ENCODE measurements around the gene STAC2.

Gene STAC2

DNA sequence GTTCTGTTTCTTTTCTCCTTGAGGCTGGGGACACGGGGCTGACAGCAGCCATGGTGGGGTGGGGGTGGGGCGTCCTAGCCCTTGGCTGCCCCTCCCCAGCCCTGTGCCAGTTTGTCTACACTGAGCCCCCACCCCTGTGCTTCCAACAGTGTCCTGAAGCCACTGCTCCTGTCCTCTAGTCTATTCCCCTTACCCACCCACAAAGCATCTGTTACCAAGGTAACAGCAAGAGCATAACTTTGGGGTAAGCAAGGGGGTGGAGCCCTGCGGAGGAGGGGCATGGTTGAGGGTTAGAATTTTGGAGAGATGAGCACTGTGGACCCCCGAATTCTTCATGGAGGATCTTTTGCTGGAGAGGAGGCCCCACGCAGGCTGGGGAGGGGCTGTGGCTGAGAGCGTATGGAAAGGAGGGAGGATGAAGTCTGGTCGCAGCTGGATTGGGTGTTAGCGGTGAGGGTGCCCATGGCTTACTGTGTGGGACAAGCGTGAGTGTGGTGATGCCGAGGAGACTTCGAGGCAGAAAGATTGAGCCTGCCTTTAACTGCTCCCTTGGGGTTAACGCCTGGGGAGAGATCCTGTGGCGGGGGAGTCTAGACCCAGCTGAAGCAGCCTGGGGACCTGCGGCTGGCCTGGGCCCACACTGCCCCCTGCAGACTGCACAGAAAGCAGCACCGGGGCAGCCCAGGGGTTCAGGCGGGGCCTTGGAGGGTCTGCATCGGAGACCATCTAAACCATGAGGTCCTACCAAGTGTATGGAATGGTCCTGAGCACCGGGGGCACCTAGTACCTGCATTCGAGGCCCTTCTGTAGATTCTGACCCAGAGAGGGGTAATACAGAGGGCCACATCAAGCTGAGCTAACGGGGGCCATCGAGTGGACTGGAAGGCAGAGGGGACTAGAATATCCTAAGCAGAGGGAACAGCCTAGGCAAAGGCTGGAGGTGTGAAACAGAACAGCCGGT, 6.1 kb upstream of the STAC2 start:
- DNase-seq (ENCODE audit: low read depth) = no peak

DNA sequence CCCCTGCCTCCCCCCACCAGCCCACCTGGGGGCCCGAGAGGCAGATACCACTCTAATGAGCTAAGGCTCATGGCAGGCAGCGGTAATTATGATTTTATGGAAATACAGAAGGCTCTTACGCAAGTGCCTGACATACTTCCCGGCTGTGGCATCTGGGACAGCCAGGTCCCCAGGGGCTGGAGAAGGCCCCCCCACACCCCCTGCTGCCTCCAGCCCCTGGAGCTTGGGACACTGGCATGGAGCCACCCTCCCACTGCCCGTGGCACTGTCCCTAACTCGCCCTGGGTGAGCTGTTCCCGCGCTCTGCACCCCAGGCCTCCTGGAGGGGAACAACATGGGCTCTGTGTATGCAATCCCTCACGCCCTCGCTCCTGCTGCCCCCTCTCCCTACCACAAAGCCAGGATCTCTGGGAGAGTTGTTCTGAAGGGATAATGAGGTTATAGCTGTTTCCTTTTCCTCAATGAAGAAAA, 5.4 kb upstream of the STAC2 start:
- no peak for DNase-seq (ENCODE audit: low read depth)

DNA sequence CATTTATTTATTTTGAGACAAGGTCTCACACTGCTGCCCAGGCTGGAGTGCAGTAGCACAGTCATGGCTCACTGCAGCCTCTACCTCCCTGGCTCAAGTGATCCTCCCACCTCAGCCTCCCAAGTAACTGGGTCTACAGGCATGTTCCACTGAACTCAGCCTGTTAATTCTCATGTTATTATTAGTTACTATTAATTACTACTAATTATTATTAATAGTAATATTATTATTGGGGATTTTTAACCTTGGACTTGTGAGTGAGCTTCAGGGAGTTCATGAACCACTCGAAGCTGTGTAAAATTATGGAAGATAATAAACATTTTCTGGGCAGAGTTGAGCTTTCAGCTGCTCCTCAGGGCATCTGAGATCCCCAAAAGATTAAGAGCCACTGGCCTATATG, 4.6 kb upstream of the STAC2 start:
- no peak for DNase-seq (ENCODE audit: low read depth)

DNA sequence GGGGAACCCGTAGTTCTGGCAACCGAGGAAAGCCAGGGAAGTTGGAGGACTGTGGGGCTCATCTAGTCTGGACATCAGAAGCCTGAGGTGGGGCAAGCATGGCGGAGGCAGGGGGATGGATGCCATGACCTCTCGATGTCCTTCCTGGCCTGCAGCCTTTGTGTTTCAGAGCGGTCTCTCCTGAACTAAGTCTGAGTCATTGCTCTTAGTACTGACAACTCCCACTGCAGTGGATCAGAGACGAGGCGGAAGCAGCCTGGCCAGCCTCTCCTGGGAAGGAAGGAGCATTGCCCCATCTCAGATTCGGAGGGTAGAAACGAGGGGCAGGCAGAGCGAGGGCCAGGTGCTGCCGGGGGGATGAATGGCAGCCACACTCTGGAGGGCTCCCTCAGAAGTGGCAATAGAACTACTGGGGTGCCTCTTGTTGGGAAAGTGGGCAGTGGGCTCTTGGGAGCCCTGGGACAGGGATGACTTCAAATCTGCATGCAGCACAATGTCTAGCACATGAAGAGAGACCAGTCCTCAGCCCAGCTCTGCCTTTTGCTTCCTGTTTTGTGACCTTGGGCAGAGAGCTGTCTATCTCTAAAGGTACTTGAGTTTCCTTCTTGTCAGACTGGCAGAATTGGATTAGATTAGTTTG, 3.6 kb upstream of the STAC2 start:
- DNase-seq (ENCODE audit: low read depth) = no peak

DNA sequence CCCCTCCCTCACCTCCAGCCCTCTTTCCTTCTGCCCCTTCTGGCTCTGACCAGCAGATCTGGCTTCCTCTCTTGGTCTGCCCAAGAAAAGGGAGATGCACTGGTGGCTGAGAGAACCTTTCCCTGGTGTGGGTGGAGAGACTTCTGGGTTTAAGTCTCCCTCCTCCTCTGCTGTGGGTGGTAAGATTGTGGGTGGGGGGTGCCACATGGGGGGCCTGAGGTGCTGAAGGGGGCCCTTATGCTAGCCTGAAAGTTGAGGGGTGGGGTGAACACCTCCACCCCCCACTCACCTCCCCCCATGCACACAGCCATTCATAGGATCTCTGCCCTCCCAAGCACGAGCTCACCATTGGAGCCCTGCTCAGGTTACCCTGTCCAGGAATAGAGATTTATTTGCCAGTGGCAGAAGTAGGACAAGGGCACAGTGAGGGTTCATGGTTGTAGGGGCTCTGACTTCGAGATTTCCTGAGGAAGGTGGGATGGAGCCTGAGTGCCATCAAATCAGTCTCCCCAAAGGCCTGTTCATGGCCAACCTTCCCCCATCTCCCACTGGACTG, 1.7 kb upstream of the STAC2 start:
- DNase-seq (ENCODE audit: low read depth) = no peak

DNA sequence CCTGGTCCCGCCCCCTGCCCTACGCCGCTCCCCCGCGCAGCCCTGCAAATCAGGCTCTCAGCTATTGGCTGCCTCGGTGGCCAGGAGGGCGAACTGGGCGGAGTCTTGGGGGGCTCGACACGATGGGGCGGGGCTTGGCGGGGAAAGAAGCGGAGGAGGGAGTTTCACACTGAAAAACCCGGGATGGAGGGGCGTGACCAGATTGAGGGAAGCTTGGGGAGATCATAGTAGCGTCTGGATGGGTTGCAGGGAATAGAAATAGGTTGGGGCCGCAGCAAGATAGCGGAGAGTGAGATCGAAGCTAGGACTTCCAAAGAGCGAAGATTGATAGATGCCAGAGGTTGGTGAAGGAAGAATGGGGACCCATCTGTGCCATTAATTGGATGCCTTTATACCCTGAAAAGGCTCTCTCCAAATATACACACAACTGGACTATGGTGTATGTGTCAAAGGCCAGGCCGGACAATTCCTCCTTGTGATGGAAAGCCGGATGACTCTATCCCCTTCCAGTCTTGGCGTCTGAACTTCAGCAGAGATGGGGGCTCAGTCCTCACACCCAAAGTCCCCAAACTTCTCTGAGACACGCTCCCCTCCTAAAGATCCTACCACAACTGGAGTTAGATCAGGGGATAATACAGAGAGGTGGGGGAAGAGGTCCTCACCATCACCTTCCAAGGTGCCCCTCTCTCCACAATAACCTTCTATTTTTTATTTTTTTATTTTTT, 376 bp upstream of the STAC2 start:
- DNase-seq (ENCODE audit: low read depth) = no peak

DNA sequence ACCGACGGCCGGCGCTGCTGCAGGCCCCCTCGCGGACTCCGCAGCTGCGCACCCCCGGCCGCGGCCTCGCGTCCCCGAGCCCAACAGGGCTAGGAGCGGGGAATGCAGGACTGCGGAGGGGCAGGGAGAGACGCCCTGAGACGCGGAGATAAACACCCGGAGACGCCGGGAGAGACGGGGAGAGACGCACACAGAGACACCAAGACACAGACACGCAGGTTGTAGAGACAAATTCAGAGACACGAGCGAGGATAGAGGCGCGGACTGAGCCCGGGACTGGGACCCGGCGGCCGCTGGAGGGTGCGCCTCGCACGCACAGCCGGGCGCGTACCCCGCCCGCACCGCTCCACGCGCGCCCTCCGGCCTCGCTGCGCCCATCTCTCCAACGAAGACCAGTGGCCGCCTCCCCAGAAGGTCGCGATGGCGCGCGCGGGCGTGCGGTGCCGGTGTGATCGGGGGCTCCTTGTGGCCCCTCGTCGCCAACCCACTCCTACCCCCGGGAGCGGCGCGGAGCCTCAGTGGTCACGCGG, 902 bp downstream of the STAC2 start:
- DNase-seq (ENCODE audit: low read depth) = no peak

DNA sequence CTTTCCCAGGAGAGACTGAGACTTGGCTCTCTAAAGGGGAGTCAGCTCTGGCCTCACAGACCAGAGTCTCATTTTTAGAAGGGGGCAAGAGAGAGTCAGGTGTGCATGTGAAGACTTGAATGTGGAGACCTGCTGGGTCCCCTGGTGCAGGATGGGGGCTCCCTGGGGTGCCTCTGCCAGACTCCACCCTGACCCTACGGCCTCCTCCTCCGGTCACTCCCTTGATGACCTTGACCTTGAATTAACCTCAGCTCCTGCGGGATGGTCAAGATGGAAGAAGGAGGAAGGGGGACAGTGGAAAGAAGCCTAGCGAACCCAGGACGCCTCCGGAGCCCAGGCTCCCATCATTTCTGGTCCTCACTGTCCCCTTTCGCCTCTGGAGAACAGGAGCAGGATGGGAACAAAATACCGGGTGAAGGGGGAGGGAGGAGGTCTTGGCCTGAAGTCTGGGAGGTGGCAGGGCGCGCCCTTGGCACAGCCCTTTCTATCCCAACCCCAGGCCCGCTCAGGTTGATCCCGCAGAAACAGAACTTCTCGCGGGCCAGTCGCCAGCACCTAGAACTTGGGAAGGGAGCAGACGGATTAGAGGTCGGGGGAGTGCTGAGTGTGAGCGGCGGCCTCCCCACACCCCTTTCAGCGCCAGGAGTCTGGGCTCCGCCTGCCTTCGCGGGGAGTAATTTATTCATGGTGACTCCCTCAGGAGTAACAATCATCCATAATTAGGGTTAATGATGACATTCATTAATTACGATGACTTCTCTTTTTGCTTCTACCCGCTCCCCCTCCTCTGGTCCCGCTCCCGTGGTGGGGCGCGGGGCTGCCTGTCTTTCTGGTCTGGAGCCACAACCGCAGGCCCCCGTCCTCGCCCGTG, 1.6 kb downstream of the STAC2 start:
- DNase-seq (ENCODE audit: low read depth) = no peak

DNA sequence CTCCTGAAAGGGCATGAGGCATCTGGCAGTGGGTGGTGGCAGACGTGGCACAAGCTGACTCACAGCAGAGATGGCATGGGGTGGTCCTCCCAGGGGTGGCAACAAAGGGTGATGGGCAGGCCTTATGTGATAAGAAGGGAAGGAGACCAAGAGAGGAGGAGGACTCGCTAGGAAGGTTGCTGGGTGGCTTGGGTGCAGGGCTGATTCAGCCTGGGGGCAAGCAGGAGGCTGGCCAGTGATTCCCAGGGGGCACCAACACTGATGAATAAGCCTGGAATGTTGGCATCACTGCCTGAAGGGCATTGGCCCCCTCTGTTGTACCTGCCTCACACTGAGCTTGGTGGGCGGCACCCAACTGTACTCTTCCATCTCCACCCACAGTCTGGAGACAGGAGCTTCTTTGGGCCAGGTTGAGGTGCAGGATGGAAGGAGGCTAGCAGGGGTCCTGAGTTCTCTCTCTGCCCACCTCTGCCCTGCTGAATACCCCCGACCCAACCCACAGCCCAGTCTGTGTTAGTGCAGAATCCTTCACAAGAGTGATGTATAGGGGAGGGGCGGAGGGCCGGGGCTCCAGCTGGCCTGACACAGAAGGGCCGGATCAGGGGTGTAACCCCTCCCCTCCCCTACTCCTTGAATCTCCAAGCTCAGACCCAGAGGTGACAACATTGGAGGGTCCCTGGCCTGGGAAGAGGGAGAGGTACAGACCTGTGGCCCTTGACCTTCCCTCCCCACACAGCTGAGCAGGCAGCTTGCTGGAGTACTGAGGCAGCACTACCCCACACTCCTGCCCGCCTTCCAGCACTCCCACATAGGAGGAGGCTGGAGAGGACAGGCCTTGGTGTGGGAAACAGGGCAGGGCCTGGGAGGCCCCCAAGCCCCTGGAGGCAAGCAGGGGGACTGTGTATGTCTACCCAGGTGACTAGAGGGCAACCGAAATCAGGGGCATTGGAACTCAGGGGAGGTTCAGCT, 2.6 kb downstream of the STAC2 start:
- no peak for DNase-seq (ENCODE audit: low read depth)

DNA sequence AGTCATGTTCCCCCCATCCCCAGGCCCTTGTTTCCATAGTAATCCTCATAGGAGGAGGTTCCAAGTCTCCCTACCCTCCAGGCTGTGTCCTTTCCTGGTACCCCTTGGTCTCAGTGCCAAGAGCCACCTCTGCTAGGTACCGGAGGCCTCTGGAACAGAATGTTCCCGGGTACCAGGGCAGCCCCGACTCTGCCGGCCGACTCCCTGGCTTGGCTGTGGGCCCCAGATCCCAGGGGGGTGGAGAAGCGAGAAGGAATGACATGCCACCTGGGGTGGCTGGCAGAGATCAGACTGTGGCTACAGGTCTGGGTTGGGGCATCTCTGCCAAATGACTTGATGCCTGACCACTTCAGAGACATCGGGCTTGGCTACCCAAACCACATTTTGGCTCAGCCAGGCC, 3.6 kb downstream of the STAC2 start:
- DNase-seq (ENCODE audit: low read depth) = no peak

DNA sequence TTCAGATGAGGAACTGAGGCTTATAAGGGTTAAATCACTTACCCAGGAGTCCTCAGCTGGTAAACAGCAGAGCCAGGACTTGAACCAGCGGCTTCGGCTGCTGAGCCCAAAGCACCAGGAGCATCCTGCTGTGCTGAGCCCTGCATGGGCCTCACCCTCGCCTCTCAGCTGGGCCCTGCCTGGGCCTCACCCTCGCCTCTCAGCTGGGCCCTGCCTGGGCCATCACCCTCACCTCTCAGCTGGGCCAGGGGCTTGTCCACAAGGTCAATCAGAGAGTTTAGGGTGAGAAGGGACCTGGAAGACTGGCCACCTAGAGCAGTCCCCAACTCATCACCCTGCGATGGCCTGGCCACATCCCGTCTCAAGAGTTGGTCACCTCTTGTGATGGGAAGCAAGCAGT, 4.2 kb downstream of the STAC2 start:
- DNase-seq (ENCODE audit: low read depth) = no peak

DNA sequence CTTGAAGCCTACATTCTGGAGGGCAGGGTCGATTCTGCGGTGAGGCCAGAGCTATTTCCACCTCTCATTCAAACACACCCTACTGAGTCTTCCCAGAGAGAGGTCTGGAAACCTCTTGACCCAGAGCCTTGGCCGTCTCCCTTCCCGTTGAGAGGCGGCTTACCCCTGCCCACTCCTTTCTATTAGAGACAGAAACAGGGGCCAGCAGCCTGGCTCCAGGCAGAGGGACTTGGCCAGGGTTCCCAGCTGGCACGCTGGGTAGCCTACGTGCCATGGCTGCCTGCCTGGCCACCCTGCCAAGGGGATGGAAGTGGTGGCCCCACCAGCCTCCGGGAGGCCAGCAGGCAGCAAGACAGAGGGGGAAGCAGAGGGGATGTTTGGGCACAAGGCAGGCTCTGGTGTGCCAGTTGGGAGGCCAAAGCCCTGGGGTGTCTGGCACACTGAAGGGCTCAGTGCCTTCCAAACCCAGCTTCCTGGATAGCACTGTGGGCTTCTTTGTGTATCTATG, 6.0 kb downstream of the STAC2 start:
- no peak for DNase-seq (ENCODE audit: low read depth)

DNA sequence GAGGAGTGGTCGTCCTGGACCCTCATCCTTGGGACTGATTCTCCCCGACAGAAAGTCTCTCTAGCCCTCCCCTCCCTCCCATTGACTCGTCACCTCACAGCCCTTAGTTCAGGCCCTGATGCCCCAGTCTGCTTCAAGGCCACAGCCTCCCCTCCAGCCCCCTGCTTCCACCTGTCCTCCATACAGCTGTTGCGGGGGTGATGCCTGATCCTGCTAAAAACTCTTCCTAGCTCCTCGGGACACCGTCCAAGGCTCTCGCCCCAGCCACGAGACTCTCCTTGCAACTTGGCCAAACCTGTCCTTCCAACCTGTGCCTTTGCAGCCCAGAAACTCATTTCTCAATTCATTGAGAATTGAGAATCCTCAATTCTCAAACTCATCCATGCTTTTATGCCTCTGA, 6.8 kb downstream of the STAC2 start:
- DNase-seq (ENCODE audit: low read depth) = no peak

DNA sequence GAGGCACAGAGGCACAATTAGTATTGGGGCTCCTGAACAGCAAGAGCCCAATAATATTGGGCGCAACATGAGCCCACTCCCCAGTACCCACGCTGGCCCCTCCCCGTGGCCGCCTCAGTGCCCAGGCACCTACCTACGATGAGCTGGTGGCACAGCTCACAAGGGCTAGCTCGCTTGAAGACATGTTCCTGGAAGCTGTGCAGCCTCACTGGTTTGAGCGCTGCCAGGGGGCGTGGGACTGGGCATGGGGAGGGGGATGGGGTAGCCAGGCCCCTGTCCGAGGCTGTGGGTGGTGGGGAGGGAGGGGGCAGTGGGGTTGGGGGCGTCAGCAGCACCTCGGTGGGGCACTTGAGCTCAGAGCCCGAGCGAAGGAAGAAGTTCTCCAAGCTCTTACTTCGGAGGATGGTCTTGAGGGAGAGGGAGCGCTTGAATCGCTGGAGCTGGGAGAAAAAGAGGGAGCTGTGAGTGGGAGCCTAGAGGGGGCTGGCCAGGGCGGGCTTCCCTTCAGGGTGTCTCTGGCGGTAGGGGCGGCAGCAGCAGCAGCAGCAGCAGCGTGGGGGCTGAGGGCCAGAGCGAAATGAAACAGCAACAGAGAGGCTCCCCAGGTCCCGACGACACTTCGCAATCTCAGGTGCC, 7.9 kb downstream of the STAC2 start:
- no peak for DNase-seq (ENCODE audit: low read depth)

DNA sequence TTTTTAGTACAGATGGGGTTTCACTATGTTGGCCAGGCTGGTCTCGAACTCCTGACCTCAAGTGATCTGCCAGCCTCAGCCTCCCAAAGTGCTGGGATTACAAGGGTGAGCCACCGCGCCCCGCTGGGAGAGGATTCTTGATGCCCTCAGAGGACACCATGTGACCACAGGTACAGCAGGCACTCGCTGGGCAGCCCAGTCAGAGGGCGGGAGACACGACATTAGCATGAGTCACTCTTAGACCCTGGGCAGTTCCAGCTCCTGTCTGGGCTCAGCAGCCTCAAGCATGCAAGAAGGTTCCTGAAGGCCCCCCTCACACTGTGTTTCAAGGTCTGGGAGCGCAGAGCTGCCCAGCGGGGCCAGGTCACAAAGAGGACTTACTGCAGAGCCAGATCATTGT, 11.9 kb downstream of the STAC2 start:
- no peak for DNase-seq (ENCODE audit: low read depth)

DNA sequence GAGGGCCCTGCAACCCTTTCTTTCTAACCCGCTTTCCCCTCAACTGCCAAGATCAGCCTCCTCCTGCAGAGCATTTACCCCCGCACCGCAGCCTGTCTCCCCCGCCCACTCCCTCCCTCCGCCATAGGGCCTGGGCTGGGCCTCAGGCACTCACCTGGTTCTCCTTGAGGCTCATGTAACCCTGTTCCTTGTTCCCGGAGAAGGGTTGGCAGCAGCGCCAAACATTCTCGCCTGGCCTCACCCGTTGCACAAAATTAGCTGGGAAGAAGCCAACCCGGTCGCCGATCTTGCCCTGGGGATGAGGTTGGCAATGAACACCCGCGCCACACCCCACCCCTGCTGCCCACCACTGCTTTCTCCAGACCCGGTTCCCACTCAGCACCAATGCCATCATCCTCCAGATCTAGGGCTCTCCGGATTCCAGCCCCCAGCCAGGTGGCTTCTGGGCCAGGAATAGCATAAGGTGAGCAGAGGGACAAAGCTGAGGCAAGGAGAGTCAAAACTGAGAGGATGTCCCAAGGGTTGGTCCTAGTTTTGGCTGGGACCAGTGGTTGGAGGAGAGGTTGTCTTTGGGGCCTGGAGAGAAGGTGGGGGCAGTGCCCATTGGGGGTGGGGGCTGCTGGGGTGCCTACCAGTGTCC, 12.8 kb downstream of the STAC2 start:
- no peak for DNase-seq (ENCODE audit: low read depth)

DNA sequence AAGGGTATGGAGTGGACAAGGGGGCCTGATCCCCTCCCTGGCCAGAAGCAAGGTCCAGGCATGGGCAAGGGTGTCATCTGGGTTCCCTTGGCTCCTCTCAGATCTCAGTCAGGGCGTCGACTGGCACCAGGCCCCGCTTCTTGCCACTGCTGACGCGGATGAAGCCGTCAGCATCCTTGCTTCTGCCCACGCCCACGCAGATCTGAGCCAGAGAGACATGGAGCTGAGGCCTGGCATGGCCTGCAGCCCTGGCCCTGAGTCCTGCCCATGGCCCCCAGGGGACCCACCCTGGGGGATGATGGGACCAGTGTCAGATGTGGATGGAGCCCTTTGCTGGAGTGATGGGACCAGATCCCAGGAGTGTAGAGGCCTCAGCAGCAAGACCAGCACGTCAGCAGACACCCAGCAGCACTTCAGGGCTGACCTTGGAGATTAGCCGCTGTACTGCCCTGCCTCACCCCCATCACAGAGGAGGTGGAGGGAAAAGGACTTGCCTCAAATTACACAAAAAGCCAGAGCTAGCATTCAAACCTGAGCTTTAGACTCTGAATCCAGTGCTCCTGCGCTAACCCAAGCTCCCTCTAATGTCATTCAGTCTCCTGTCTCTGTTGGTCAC, 13.4 kb downstream of the STAC2 start:
- DNase-seq (ENCODE audit: low read depth) = no peak

DNA sequence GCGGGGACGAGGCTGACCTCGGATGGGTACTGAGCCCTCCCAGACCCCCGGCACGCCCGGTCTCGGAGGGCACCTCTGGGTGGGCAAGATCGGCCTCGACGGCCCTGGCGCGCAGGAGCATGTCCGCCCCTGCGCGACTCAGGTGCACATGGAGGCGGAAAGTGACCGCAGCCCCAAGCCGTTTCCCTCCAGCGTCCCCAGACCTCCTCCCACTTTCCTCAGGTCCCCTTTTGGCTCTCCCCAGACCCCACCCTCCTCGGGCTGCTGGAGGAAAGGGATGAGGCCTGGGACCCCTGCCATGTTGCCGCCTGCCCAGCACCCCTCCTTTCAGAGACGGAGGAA, 15.7 kb downstream of the STAC2 start:
- DNase-seq (ENCODE audit: low read depth) = no peak

Data from HS-5 (cell line).